IMR-90 (cell line): ENCODE results near the gene SAT1. TPM values are rescaled to one million over a fixed set of nuclear protein-coding genes. Genes with fewer than 3 reads are reported as not detected.

Experiments used
- ATAC-seq: fragments of 200-7000 bp; cut with Tn5 transposase; 2 replicates; pipeline ENCODE4 v1.9.1; 2020; ENCODE audit warnings: low read depth, mild to moderate bottlenecking, moderate library complexity
- BruUV-seq: library from RNA; stranded (reverse); fragments of 400-500 nt; replicated peaks from 2 replicates; lab custom pipeline; 2021; lab: Mats Ljungman, UMichigan
- CTCF ChIA-PET: fragments of 300-600 bp; formaldehyde crosslinking; extraction: SDS; loops from one replicate; lab custom pipeline; 2021; ENCODE audit warnings: antibody characterized with exemption; lab: Yijun Ruan, JAX
- POLR2A ChIA-PET: fragments of 300-600 bp; sonication (Branson Sonifier 250); formaldehyde crosslinking; loops from one replicate; lab custom pipeline; 2022; ENCODE audit warnings: antibody characterized with exemption; ENCODE audit not compliant: unreplicated experiment; lab: Charles Lee
- DNase-seq: peaks from one replicate; pipeline ENCODE4 v3.0.0; 2013
- H2AFZ ChIP-seq: replicated peaks from 2 replicates; pipeline ENCODE3; 2013; ENCODE audit warnings: low read length, mild to moderate bottlenecking; ENCODE audit not compliant: poor library complexity
- H2AK5ac ChIP-seq: 2 replicates; pipeline ENCODE4 v1.6.1; 2013; ENCODE audit warnings: low read depth, low read length, inconsistent platforms
- H2AK9ac ChIP-seq: replicated peaks from 2 replicates; pipeline ENCODE3; 2013; ENCODE audit warnings: mild to moderate bottlenecking, low read depth, low read length, moderate library complexity; ENCODE audit not compliant: poor library complexity
- H2BK120ac ChIP-seq: 2 replicates; pipeline ENCODE4 v1.6.1; 2013; ENCODE audit warnings: low read depth, low read length, inconsistent platforms
- H2BK15ac ChIP-seq: 3 replicates; pipeline ENCODE4 v1.6.1; 2013; ENCODE audit warnings: low read depth, low read length, inconsistent platforms
- H2BK20ac ChIP-seq: 2 replicates; pipeline ENCODE4 v1.6.1; 2013; ENCODE audit warnings: low read depth, mild to moderate bottlenecking, inconsistent platforms, low read length, moderate library complexity
- H2BK5ac ChIP-seq: 2 replicates; pipeline ENCODE4 v1.6.1; 2013; ENCODE audit warnings: mild to moderate bottlenecking, low read depth, low read length, inconsistent platforms; ENCODE audit not compliant: poor library complexity, severe bottlenecking
- H3K14ac ChIP-seq: replicated peaks from 2 replicates; pipeline ENCODE4 v1.6.1; 2013; ENCODE audit warnings: low read depth, low read length, inconsistent platforms
- H3K18ac ChIP-seq: 2 replicates; pipeline ENCODE4 v1.6.1; 2013; ENCODE audit warnings: low read depth, low read length, control low read depth
- H3K23ac ChIP-seq: 2 replicates; pipeline ENCODE4 v1.6.1; 2013; ENCODE audit warnings: low read depth, low read length, inconsistent platforms
- H3K27ac ChIP-seq: 2 replicates; pipeline ENCODE4 v1.5.1; 2013; ENCODE audit warnings: mild to moderate bottlenecking, control low read depth, low read length; ENCODE audit not compliant: insufficient read depth
- H3K27me3 ChIP-seq: 2 replicates; pipeline ENCODE4 v1.6.1; 2013; ENCODE audit warnings: low read length; ENCODE audit not compliant: control insufficient read depth, insufficient read depth
- H3K36me3 ChIP-seq: 2 replicates; pipeline ENCODE4 v1.6.1; 2013; ENCODE audit warnings: low read length, mixed read lengths; ENCODE audit not compliant: control insufficient read depth, insufficient read depth
- H3K4ac ChIP-seq: 2 replicates; pipeline ENCODE4 v1.6.1; 2013; ENCODE audit warnings: low read depth, low read length, inconsistent platforms
- H3K4me1 ChIP-seq: 2 replicates; pipeline ENCODE4 v1.6.1; 2013; ENCODE audit warnings: low read length, mixed read lengths; ENCODE audit not compliant: control insufficient read depth, insufficient read depth
- H3K4me2 ChIP-seq: 2 replicates; pipeline ENCODE4 v1.6.1; 2013; ENCODE audit warnings: low read depth, mild to moderate bottlenecking, control low read depth, low read length, moderate library complexity
- H3K4me3 ChIP-seq: 2 replicates; pipeline ENCODE4 v1.5.1; 2013; ENCODE audit warnings: low read depth, mild to moderate bottlenecking, control low read depth, low read length, moderate library complexity; ENCODE audit not compliant: insufficient read depth
- H3K56ac ChIP-seq: 2 replicates; pipeline ENCODE4 v1.6.1; 2013; ENCODE audit warnings: low read length, inconsistent platforms; ENCODE audit not compliant: insufficient read depth; ENCODE audit errors: extremely low read depth
- H3K79me1 ChIP-seq, 2 experiments: 2 replicates each; pipeline ENCODE4 v1.6.1; 2013; ENCODE audit warnings: low read length in 2 of 2, inconsistent platforms in 1 of 2, low read depth in 1 of 2
- H3K9ac ChIP-seq: 2 replicates; pipeline ENCODE4 v1.6.1; 2013; ENCODE audit warnings: low read depth, low read length, control low read depth
- H3K9me1 ChIP-seq: 2 replicates; pipeline ENCODE4 v1.6.1; 2013; ENCODE audit warnings: low read length, inconsistent platforms; ENCODE audit not compliant: insufficient read depth
- H3K9me3 ChIP-seq: 2 replicates; pipeline ENCODE4 v1.6.1; 2013; ENCODE audit warnings: low read length; ENCODE audit not compliant: control insufficient read depth, insufficient read depth
- H4K20me1 ChIP-seq: 2 replicates; pipeline ENCODE4 v1.6.1; 2013; ENCODE audit warnings: low read length, inconsistent platforms; ENCODE audit not compliant: insufficient read depth
- H4K5ac ChIP-seq: 2 replicates; pipeline ENCODE4 v1.6.1; 2013; ENCODE audit warnings: mild to moderate bottlenecking, low read depth, low read length, control low read depth
- H4K8ac ChIP-seq, 2 experiments: 2 replicates each; pipeline ENCODE4 v1.6.1; 2013; ENCODE audit warnings: low read depth in 2 of 2, low read length in 2 of 2, control low read depth in 1 of 2, inconsistent platforms in 1 of 2
- H4K91ac ChIP-seq: 2 replicates; pipeline ENCODE4 v1.6.1; 2013; ENCODE audit warnings: low read depth, low read length, inconsistent platforms; ENCODE audit not compliant: insufficient read depth
- CTCF ChIP-seq: conservative IDR thresholded peaks from 2 replicates; pipeline ENCODE4 v1.5.1; 2012; ENCODE audit warnings: mild to moderate bottlenecking, low read depth, low read length, improper control_type of control experiment
- MAZ ChIP-seq: IDR thresholded peaks from 2 replicates; pipeline ENCODE4 v1.6.1; 2012; ENCODE audit warnings: low read depth, mild to moderate bottlenecking, low read length, improper control_type of control experiment, moderate library complexity, borderline replicate concordance
- NFE2L2 ChIP-seq: fragments of 150-350 bp; IDR thresholded peaks from 2 replicates; pipeline ENCODE4 v1.6.1; 2016; ENCODE audit warnings: low read depth, mild to moderate bottlenecking, low read length
- RCOR1 ChIP-seq: IDR thresholded peaks from 2 replicates; pipeline ENCODE4 v1.6.1; 2012; ENCODE audit warnings: mild to moderate bottlenecking, low read length, improper control_type of control experiment; ENCODE audit not compliant: insufficient replicate concordance
- USF2 ChIP-seq: fragments of 150-350 bp; IDR thresholded peaks from 2 replicates; pipeline ENCODE4 v1.6.1; 2017; ENCODE audit warnings: mild to moderate bottlenecking, antibody characterized with exemption, low read length, low read depth
- WGBS, 2 experiments: methylation state at CpG; one replicate each; pipeline versions ENCODE4 v1.1.5 to v1.1.7; 2013; ENCODE audit warnings: missing lambda C conversion rate in 2 of 2; ENCODE audit not compliant: insufficient read length in 1 of 2; ENCODE audit errors: extremely low coverage in 2 of 2; 5-methylcytosine and 5-hydroxymethylcytosine counted together
- dilution Hi-C: fragments of 300-500 bp; cut with HindIII; formaldehyde crosslinking; loops from one replicate; pipeline ENCODE4 v1.14.3; 2018; ENCODE audit warnings: low sequenced_read_pairs; ENCODE audit not compliant: unreplicated experiment
- in situ Hi-C: fragments of 300-500 bp; cut with MboI; formaldehyde crosslinking; loops from 3 replicates; pipeline ENCODE4 v1.14.3; 2019; ENCODE audit warnings: low sequenced_read_pairs, inconsistent platforms, mixed read lengths
- intact Hi-C: fragments of 100-400 bp; cut with micrococcal nuclease; formaldehyde crosslinking; loops from 2 replicates; pipeline ENCODE4 v1.10.0; 2022
- polyA plus RNA-seq, 3 experiments: library from polyadenylated mRNA; depleted of rRNA; stranded (reverse); fragments of >200 nt; gene quantifications; 2 replicates each; pipeline ENCODE4 v1.2.3, GENCODE V29; 2012; ENCODE audit warnings: low replicate concordance in 1 of 3
- total RNA-seq: library from RNA; depleted of rRNA; stranded (reverse); fragments of >200 nt; gene quantifications from 2 replicates; pipeline ENCODE4 v1.2.3, GENCODE V29; 2012

Gene SAT1
- total and polyA plus RNA-seq, 2 of the 4 experiments (the other 2 are of a cell fraction), result 55.9 to 92.8 TPM

- H2BK15ac ChIP-seq, result no peak overlapping the region
- no peak overlapping the region for H3K18ac ChIP-seq
- H4K5ac ChIP-seq, result no peak overlapping the region
- no peak overlapping the region for H3K4me3 ChIP-seq
- no peaks in the 10 kb centered on the region for H3K27me3 ChIP-seq
- H3K36me3 ChIP-seq, result no peaks in the 10 kb centered on the region
- H3K27ac ChIP-seq, result no peak overlapping the region
- ATAC-seq (no peak), DNase-seq (no peak)
- no TSS peak for BruUV-seq
- POLR2A ChIA-PET, result interaction anchor here (0.5 kb wide), 1 partner anchor 11 kb away, joined by 7 read pairs; no protein-coding TSS in a partner anchor
- no peak for TF ChIP-seq USF2
- no peak for TF ChIP-seq MAZ
- no peak for TF ChIP-seq NFE2L2
- no peak for TF ChIP-seq CTCF
- TF ChIP-seq RCOR1, result no peak
- in situ Hi-C loops (no loop called here), dilution Hi-C loops (no loop called here), intact Hi-C loops (no loop called here)
- no peak overlapping the region for H2AFZ ChIP-seq
- CTCF ChIA-PET, result no interaction called here
- H2AK5ac ChIP-seq, result no peak overlapping the region
- no peak overlapping the region for H3K56ac ChIP-seq
- H3K9me3 ChIP-seq, result no peaks in the 10 kb centered on the region
- no peak overlapping the region for H4K8ac ChIP-seq
- no peak overlapping the region for H3K9ac ChIP-seq
- H2AK9ac ChIP-seq, result no peak overlapping the region
- no CpG with 5 or more reads among the region's 3 CpGs for WGBS, 2 experiments
- H3K9me1 ChIP-seq, result no peaks in the 10 kb centered on the region
- no peaks in the 10 kb centered on the region for H3K79me1 ChIP-seq
- no peak overlapping the region for H4K91ac ChIP-seq
- H3K4me1 ChIP-seq, result no peaks in the 10 kb centered on the region
- no peak overlapping the region for H3K23ac ChIP-seq
- H4K20me1 ChIP-seq, result no peaks in the 10 kb centered on the region
- no peak overlapping the region for H2BK20ac ChIP-seq
- no peak overlapping the region for H3K4ac ChIP-seq
- no peak overlapping the region for H2BK120ac ChIP-seq
- no peak overlapping the region for H3K14ac ChIP-seq
- H3K4me2 ChIP-seq, result no peak overlapping the region
- H2BK5ac ChIP-seq, result no peak overlapping the region
Observed at GRCh38 chrX:23773601-23774175, 9.3 kb upstream of the SAT1 start.
